Caki2 (cell line): Measurements from ENCODE around the gene NTMT1. TPM values are rescaled to one million over a fixed set of nuclear protein-coding genes. Genes with fewer than 3 reads are reported as not detected.

ENCODE experiments used
- DNase-seq: peaks from one replicate; pipeline ENCODE4 v3.0.0-alpha.2; 2015; ENCODE audit warnings: low read depth
- in situ Hi-C: cut with HindIII; loops from 2 replicates; pipeline ENCODE4 v1.10.0; 2016; ENCODE audit warnings: low sequenced_read_pairs, low pct_unique_long_range_greater_than_20kb, mixed read lengths
- total RNA-seq: library from RNA; depleted of rRNA; stranded (reverse); fragments of >200 nt; shearing (Covaris generic); gene quantifications from 2 replicates; pipeline ENCODE4 v1.2.3, GENCODE V29; 2014; ENCODE audit warnings: low replicate concordance; rRNA removed

Gene NTMT1
- total RNA-seq, 1 experiment from 2014 or later: 67.2 TPM

DNA sequence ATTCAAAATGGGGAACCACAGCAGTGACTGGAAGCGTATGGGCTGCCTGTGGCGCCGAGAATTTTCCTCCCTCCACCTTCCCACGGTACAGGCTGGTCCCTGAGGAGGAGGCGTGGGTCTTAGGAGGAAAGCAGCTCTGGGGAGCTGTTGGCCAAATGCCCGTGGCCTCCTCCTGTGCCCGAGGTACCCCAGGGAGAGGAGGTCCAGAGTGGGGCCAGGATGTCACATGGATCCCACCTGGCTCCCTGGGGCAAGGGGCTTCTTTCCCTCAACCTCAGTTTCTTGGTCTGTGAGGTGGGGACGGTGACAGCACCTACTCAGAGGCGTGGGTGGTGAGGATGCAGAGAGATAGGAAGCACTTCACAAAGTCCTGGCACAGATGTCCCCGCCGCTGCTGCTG lies 56.0 kb downstream of the NTMT1 start:
- in situ Hi-C loops: no loop called here
- no peak for DNase-seq

GRCh38 chr9:129682381-129682780 lies 56.4 kb downstream of the NTMT1 start:
- in situ Hi-C loops: no loop called here
- no peak for DNase-seq

- in situ Hi-C loops: no loop called here
- DNase-seq: peak; percentile 83
Measured at GRCh38 chr9:129685220-129685932, 59.4 kb downstream of the NTMT1 start.

Other genes with a start within 250 kb of the NTMT1 start
- not detected in 2 replicates for gene C9orf50, start 5.1 kb upstream of the NTMT1 start, total RNA-seq
- 23.1 and 34.4 TPM in 2 replicates for gene ASB6, start 16.0 kb downstream of the NTMT1 start, total RNA-seq
- gene PRRX2, start 39.5 kb downstream of the NTMT1 start, total RNA-seq: 3.0 and 7.6 TPM in 2 replicates
- gene PTGES, start 126.9 kb downstream of the NTMT1 start, total RNA-seq: 44.9 and 54.4 TPM in 2 replicates
- 19.3 and 63.0 TPM in 2 replicates for gene TOR1B, start 177.0 kb downstream of the NTMT1 start, total RNA-seq
- gene TOR1A, start 198.0 kb downstream of the NTMT1 start, total RNA-seq: 31.2 and 38.7 TPM in 2 replicates
- gene C9orf78, start 209.1 kb downstream of the NTMT1 start, total RNA-seq: 34.7 and 37.9 TPM in 2 replicates
- gene USP20, start 209.3 kb downstream of the NTMT1 start, total RNA-seq: 13.5 and 26.4 TPM in 2 replicates